Measurements from ENCODE around the gene FAM209B.

The FAM209B gene

DNA sequence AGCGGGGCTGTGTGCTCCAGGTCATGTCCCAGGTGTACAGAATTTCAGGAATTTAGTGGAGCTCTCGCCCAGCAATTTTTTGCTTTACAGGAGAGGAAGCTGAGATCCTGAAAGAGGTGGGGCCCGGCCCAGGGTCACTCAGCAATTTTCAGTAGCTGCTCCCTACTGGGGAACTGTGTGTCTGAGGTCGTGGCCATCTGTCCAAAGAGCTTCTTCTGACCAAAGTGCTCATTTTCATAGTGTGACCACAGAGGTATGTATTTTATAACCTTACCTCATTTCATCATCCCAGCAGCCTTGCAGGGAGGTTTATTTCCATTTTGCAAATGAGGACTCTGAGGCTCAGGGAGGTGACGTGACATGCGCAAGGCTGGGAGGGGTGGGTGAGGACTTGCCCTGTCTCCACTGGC, 46.3 kb downstream of the FAM209B start:
- DNase-seq (ENCODE audit: low spot score): no peak
- TF ChIP-seq, protein P1, sequence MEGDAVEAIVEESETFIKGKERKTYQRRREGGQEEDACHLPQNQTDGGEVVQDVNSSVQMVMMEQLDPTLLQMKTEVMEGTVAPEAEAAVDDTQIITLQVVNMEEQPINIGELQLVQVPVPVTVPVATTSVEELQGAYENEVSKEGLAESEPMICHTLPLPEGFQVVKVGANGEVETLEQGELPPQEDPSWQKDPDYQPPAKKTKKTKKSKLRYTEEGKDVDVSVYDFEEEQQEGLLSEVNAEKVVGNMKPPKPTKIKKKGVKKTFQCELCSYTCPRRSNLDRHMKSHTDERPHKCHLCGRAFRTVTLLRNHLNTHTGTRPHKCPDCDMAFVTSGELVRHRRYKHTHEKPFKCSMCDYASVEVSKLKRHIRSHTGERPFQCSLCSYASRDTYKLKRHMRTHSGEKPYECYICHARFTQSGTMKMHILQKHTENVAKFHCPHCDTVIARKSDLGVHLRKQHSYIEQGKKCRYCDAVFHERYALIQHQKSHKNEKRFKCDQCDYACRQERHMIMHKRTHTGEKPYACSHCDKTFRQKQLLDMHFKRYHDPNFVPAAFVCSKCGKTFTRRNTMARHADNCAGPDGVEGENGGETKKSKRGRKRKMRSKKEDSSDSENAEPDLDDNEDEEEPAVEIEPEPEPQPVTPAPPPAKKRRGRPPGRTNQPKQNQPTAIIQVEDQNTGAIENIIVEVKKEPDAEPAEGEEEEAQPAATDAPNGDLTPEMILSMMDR (IDR thresholded peaks at IDR 0.05; ENCODE audit: extremely low read depth, missing control alignments): no peak

DNA sequence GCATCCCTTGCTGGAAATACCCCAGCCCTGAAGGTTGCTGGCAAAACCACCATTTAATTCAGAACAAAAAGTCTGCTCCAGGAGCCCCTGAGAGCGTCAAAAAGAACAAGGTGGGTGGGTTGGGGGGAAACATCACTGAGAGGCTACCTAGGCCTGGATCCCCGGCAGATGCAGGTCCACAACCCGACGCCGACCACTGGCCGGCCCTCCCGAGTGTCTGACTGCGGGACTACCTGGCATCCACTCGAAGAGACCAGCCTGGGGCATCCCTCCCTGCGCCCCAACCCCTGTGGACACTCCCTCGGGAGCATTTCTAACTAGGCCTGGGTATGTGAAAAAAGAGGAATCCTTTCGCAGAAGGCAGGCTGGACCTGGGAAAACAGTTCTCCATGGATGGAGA, 47.2 kb downstream of the FAM209B start:
- TF ChIP-seq, protein P1 (IDR thresholded peaks at IDR 0.05; ENCODE audit: extremely low read depth, missing control alignments): no peak
- DNase-seq (ENCODE audit: low spot score): no peak

DNA sequence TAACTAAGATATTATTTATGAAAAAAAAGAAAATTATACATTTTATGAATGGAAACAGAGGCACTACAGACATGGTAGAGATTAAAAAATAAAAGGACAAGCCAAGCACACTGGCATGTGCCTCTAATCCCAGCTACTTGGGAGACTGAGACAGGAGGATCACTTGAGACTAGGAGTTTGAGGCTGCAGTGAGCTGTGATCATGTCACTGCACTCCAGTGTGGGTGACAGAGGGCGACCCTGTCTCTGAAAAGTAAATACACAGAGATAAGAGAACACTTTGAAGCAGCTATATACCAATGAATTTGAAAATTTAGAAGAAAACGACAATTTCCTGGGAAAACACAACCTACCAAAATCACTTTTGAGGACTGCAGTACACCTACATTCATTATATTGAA, 48.7 kb downstream of the FAM209B start:
- DNase-seq (ENCODE audit: low spot score): no peak
- TF ChIP-seq, protein P1 (IDR thresholded peaks at IDR 0.05; ENCODE audit: extremely low read depth, missing control alignments): no peak

DNA sequence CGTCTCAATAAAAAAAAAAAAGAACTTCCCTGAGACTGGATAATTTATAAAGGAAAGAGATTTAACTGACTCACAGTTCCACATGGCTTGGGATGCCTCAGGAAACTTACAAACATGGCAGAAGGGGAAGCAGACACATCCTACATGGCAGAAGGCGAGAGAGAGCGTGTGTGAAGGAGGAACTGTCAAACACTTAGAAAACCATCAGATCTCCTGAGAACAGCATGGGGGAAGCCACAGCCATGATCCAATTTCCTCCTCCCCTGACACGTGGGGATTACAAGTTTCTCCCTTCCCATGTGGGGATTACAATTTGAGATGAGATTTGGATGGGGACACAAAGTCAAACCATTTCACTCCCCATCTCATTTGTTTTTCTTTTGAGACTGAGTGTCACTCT, 49.5 kb downstream of the FAM209B start:
- TF ChIP-seq, protein P1 (IDR thresholded peaks at IDR 0.05; ENCODE audit: extremely low read depth, missing control alignments): no peak
- no peak for DNase-seq (ENCODE audit: low spot score)

DNA sequence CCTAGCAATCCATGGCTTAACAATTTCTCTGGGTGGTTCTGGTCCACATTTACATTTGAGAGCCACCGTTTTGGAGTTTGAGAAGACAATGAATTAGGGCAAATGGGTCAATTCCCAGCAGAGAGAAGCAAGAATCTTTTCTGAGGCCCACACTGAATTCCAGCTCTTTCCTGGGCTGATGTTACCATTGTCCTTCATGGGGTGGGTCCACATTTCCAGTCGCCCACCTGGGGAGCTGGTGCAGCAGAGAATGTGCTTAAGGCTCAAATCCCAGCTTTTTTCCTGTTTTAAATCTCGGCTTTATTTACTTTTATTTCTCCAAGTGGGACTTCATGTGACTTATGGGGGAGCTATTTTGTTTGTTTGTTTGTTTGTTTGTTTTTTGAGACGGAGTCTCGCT, 51.9 kb downstream of the FAM209B start:
- TF ChIP-seq, protein P1 (IDR thresholded peaks at IDR 0.05; ENCODE audit: extremely low read depth, missing control alignments): no peak
- no peak for DNase-seq (ENCODE audit: low spot score)

All from GM20000 (cell line).